Neuronal stem cell (in vitro differentiated cells): Measurements from ENCODE around the gene RGS16.

Experiments
- DNase-seq: peaks from one replicate; pipeline ENCODE4 v3.0.0-alpha.2; 2013; ENCODE audit warnings: low spot score
- H2AFZ ChIP-seq: one replicate; pipeline ENCODE4 v1.6.1; 2013; ENCODE audit warnings: mild to moderate bottlenecking, low read length, inconsistent platforms
- H2AK5ac ChIP-seq: 2 replicates; pipeline ENCODE4 v1.6.1; 2013; ENCODE audit warnings: low read depth, mild to moderate bottlenecking, inconsistent platforms, low read length, moderate library complexity, mixed read lengths
- H2BK120ac ChIP-seq: 2 replicates; pipeline ENCODE4 v1.6.1; 2013; ENCODE audit warnings: low read depth, mild to moderate bottlenecking, inconsistent platforms, low read length, moderate library complexity, mixed read lengths
- H2BK12ac ChIP-seq: one replicate; pipeline ENCODE4 v1.6.1; 2013; ENCODE audit warnings: low read length, inconsistent platforms
- H2BK15ac ChIP-seq: 2 replicates; pipeline ENCODE4 v1.6.1; 2013; ENCODE audit warnings: mild to moderate bottlenecking, low read length, inconsistent platforms, mixed read lengths
- H2BK5ac ChIP-seq: one replicate; pipeline ENCODE4 v1.6.1; 2013; ENCODE audit warnings: inconsistent platforms, mild to moderate bottlenecking, low read length, moderate library complexity
- H3K14ac ChIP-seq: one replicate; pipeline ENCODE4 v1.6.1; 2013; ENCODE audit warnings: low read length, inconsistent platforms
- H3K18ac ChIP-seq: 2 replicates; pipeline ENCODE4 v1.6.1; 2013; ENCODE audit warnings: low read length, inconsistent platforms
- H3K23ac ChIP-seq: 2 replicates; pipeline ENCODE4 v1.6.1; 2013; ENCODE audit warnings: low read depth, mild to moderate bottlenecking, mixed read lengths, low read length, inconsistent platforms; ENCODE audit not compliant: poor library complexity
- H3K27ac ChIP-seq: replicated peaks from 3 replicates; pipeline ENCODE4 v1.5.1; 2013; ENCODE audit warnings: low read length, inconsistent platforms
- H3K27me3 ChIP-seq, 3 experiments: 2 replicates each; pipeline ENCODE4 v1.6.1; 2013; ENCODE audit warnings: low read length in 3 of 3, mild to moderate bottlenecking in 2 of 3, inconsistent platforms in 1 of 3, low read depth in 1 of 3, mixed read lengths in 1 of 3, moderate library complexity in 1 of 3; ENCODE audit not compliant: control insufficient read depth in 3 of 3, insufficient read depth in 3 of 3
- H3K36me3 ChIP-seq, 2 donors: replicated peaks in 1 of 2; 2 replicates each; pipeline ENCODE4 v1.6.1; 2013; ENCODE audit warnings: low read length in 2 of 2; ENCODE audit not compliant: control insufficient read depth in 2 of 2, insufficient read depth in 2 of 2
- H3K4ac ChIP-seq: 2 replicates; pipeline ENCODE4 v1.6.1; 2013; ENCODE audit warnings: inconsistent platforms, mild to moderate bottlenecking, low read length, moderate library complexity
- H3K4me1 ChIP-seq, 2 donors: 1 replicate in 1 of 2; 2 replicates in 1 of 2; pipeline ENCODE4 v1.6.1; 2013; ENCODE audit warnings: low read length in 2 of 2, low read depth in 1 of 2; ENCODE audit not compliant: control insufficient read depth in 2 of 2, insufficient read depth in 1 of 2
- H3K4me2 ChIP-seq: one replicate; pipeline ENCODE4 v1.6.1; 2013; ENCODE audit warnings: mild to moderate bottlenecking, low read length, inconsistent platforms; ENCODE audit not compliant: insufficient read depth, poor library complexity, severe bottlenecking
- H3K4me3 ChIP-seq, 2 donors: 2 replicates each; pipeline ENCODE4 v1.5.1; 2013; ENCODE audit warnings: low read length in 2 of 2, mild to moderate bottlenecking in 2 of 2, inconsistent platforms in 1 of 2, moderate library complexity in 1 of 2
- H3K79me1 ChIP-seq: one replicate; pipeline ENCODE4 v1.6.1; 2013; ENCODE audit warnings: low read depth, mild to moderate bottlenecking, inconsistent platforms, low read length, moderate library complexity
- H3K9ac ChIP-seq: one replicate; pipeline ENCODE4 v1.6.1; 2013; ENCODE audit warnings: mild to moderate bottlenecking, low read depth, low read length, inconsistent platforms; ENCODE audit not compliant: poor library complexity
- H3K9me3 ChIP-seq, 2 donors: replicated peaks in 1 of 2; 2 replicates each; pipeline versions ENCODE3 to v1.6.1; 2013; ENCODE audit warnings: low read length in 2 of 2, mild to moderate bottlenecking in 2 of 2, inconsistent platforms in 1 of 2, low read depth in 1 of 2, mixed read lengths in 1 of 2, moderate library complexity in 1 of 2; ENCODE audit not compliant: control insufficient read depth in 2 of 2, insufficient read depth in 1 of 2
- H4K8ac ChIP-seq: one replicate; pipeline ENCODE4 v1.6.1; 2013; ENCODE audit warnings: low read depth, mild to moderate bottlenecking, inconsistent platforms, low read length, moderate library complexity
- H4K91ac ChIP-seq: one replicate; pipeline ENCODE4 v1.6.1; 2013; ENCODE audit warnings: low read length, low read depth, mild to moderate bottlenecking, inconsistent platforms; ENCODE audit not compliant: poor library complexity
- WGBS, 2 donors: extraction: QIAGEN DNeasy Blood & Tissue Kit; methylation state at CpG; one replicate each; pipeline ENCODE4 v1.1.7; 2013; ENCODE audit warnings: missing lambda C conversion rate in 2 of 2, mixed read lengths in 1 of 2; ENCODE audit not compliant: insufficient read length in 2 of 2, insufficient replicate concordance in 1 of 2; ENCODE audit errors: extremely low coverage in 2 of 2; 5-methylcytosine and 5-hydroxymethylcytosine counted together

Gene RGS16

GRCh38 chr1:182643699-182644098 is 39.5 kb upstream of the RGS16 start:
- Histone ChIP-seq H2AFZ (no peak overlapping the region), H4K8ac (no peak overlapping the region), H3K27me3 (no peaks in the 10 kb centered on the region), H3K18ac (peak overlapping the region; percentile 54), H3K27ac (no peak overlapping the region), H3K4ac (no peak overlapping the region), H3K4me2 (no peak overlapping the region), H3K14ac (no peak overlapping the region), H3K4me1 (peaks cover 0 to 2% of the 10 kb centered on the region in 2 donors), H3K23ac (no peak overlapping the region), H3K9ac (no peak overlapping the region), H2BK5ac (no peak overlapping the region), H3K4me3 (no peak overlapping the region), H2BK15ac (no peak overlapping the region), H2AK5ac (no peak overlapping the region), H3K79me1 (no peaks in the 10 kb centered on the region), H3K36me3 (no peaks in the 10 kb centered on the region), H2BK120ac (no peak overlapping the region), H3K9me3 (no peaks in the 10 kb centered on the region), H4K91ac (no peak overlapping the region), H2BK12ac (no peak overlapping the region)
- DNase-seq = no peak
- no CpG with 5 or more reads among the region's 3 CpGs for WGBS, 2 donors

DNA sequence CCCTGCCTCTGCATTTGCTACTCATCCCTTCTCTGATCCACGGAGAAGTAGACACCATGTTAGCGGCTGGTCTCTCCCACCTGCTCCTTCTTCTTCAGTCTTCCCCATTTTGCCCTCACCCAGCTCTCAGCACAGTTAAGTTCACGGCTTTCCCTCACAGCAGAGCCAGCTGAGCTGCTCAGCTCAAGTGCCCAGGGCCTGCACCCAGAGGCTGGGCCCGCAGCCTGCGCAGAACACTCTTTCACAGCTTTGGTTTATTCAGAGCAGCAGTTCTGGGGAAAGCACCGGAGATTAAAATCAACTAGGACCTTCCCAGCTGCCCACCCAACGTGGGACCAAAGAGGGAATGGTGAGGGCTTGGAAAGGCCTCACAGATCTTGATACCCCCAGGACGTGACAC is 38.3 kb upstream of the RGS16 start:
- Histone ChIP-seq H3K79me1 (no peaks in the 10 kb centered on the region), H3K36me3 (no peaks in the 10 kb centered on the region), H2AFZ (no peak overlapping the region), H3K9me3 (no peaks in the 10 kb centered on the region), H4K91ac (no peak overlapping the region), H3K9ac (no peak overlapping the region), H3K27me3 (no peaks in the 10 kb centered on the region), H3K18ac (peak overlapping the region; percentile 20), H3K4me3 (no peak overlapping the region), H3K27ac (no peak overlapping the region), H2BK15ac (no peak overlapping the region), H3K4me1 (peaks cover 0 to 2% of the 10 kb centered on the region in 2 donors), H3K14ac (no peak overlapping the region), H3K4me2 (no peak overlapping the region), H2BK5ac (no peak overlapping the region), H2AK5ac (no peak overlapping the region), H3K23ac (no peak overlapping the region), H4K8ac (no peak overlapping the region), H3K4ac (no peak overlapping the region), H2BK12ac (no peak overlapping the region), H2BK120ac (no peak overlapping the region)
- WGBS, 2 donors = no CpG with 5 or more reads among the region's 8 CpGs
- DNase-seq = no peak

GRCh38 chr1:182641561-182641960 is 37.4 kb upstream of the RGS16 start:
- Histone ChIP-seq H3K27ac (no peak overlapping the region), H3K4me2 (no peak overlapping the region), H3K9me3 (no peaks in the 10 kb centered on the region), H3K4me1 (peaks cover 0 to 5% of the 10 kb centered on the region in 2 donors), H2BK120ac (no peak overlapping the region), H3K27me3 (no peaks in the 10 kb centered on the region), H3K14ac (no peak overlapping the region), H3K23ac (no peak overlapping the region), H3K36me3 (no peaks in the 10 kb centered on the region), H2BK15ac (no peak overlapping the region), H2AFZ (no peak overlapping the region), H3K4me3 (no peak overlapping the region), H2BK12ac (no peak overlapping the region), H3K79me1 (no peaks in the 10 kb centered on the region), H4K91ac (no peak overlapping the region), H3K4ac (no peak overlapping the region), H4K8ac (no peak overlapping the region), H2BK5ac (no peak overlapping the region), H3K18ac (peak overlapping the region; percentile 24), H3K9ac (no peak overlapping the region), H2AK5ac (no peak overlapping the region)
- no peak for DNase-seq
- no CpG with 5 or more reads among the region's 5 CpGs for WGBS, 2 donors

- peaks cover 9 to 12% of the 10 kb centered on the region in 2 donors for H3K4me1 ChIP-seq
- H2AK5ac ChIP-seq = no peak overlapping the region
- peak overlapping the region; percentile 50 for H2BK15ac ChIP-seq
- H2BK5ac ChIP-seq = no peak overlapping the region
- no peaks in the 10 kb centered on the region for H3K9me3 ChIP-seq
- H3K4ac ChIP-seq = no peak overlapping the region
- H3K14ac ChIP-seq = no peak overlapping the region
- H3K4me2 ChIP-seq = no peak overlapping the region
- no peak overlapping the region for H4K91ac ChIP-seq
- H3K18ac ChIP-seq = no peak overlapping the region
- H3K79me1 ChIP-seq = no peaks in the 10 kb centered on the region
- no peak overlapping the region for H2AFZ ChIP-seq
- no peak overlapping the region for H3K27ac ChIP-seq
- no peak overlapping the region for H3K4me3 ChIP-seq
- no peak overlapping the region for H4K8ac ChIP-seq
- no peak overlapping the region for H2BK12ac ChIP-seq
- no peak overlapping the region for H3K9ac ChIP-seq
- no peaks in the 10 kb centered on the region for H3K27me3 ChIP-seq
- no CpG with 5 or more reads among the region's 1 CpG for WGBS, 2 donors
- no peaks in the 10 kb centered on the region for H3K36me3 ChIP-seq
- no peak overlapping the region for H3K23ac ChIP-seq
- DNase-seq = no peak
- no peak overlapping the region for H2BK120ac ChIP-seq
These were observed 35.1 kb upstream of the RGS16 start for GRCh38 chr1:182639330-182639729.
